Keratinocyte (primary cell): ENCODE data around the gene FBXO9.

ENCODE experiments used
- EZH2 ChIP-seq: IDR thresholded peaks from one replicate; pipeline ENCODE4 v1.6.1; 2012; ENCODE audit warnings: inconsistent platforms, mild to moderate bottlenecking, low read length, moderate library complexity
- TF ChIP-seq, protein P1 (sequence below), 3 experiments: IDR thresholded peaks in 1 of 3; conservative IDR thresholded peaks in 1 of 3; optimal IDR thresholded peaks in 1 of 3; 2 replicates in 2 of 3; 3 replicates in 1 of 3; pipeline versions ENCODE3 to v1.5.1; 2011; ENCODE audit warnings: low read length in 3 of 3, mild to moderate bottlenecking in 3 of 3, moderate library complexity in 2 of 3, control low read depth in 1 of 3, inconsistent platforms in 1 of 3; ENCODE audit not compliant: insufficient read depth in 2 of 3; ENCODE audit errors: extremely low read depth in 1 of 3

DNA sequence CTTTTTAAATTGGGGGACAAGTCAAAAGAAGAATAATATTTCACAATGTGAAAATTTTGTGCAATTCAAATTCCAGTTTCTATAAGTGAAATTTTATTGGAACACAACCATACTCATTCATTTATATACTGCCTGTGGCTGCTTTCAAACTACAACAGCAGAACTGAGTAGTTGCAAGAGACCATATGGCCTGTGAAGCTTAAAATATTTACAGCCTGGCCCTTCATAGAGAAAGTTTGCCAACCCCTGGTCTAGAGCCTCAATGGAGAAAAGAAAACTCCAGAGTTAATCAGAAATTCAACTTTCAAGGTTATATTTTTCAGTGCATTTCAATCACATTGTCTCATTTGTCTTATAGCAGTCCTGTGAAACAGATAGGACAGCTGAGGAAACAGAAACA is 26.6 kb upstream of the FBXO9 start:
- TF ChIP-seq, protein P1, sequence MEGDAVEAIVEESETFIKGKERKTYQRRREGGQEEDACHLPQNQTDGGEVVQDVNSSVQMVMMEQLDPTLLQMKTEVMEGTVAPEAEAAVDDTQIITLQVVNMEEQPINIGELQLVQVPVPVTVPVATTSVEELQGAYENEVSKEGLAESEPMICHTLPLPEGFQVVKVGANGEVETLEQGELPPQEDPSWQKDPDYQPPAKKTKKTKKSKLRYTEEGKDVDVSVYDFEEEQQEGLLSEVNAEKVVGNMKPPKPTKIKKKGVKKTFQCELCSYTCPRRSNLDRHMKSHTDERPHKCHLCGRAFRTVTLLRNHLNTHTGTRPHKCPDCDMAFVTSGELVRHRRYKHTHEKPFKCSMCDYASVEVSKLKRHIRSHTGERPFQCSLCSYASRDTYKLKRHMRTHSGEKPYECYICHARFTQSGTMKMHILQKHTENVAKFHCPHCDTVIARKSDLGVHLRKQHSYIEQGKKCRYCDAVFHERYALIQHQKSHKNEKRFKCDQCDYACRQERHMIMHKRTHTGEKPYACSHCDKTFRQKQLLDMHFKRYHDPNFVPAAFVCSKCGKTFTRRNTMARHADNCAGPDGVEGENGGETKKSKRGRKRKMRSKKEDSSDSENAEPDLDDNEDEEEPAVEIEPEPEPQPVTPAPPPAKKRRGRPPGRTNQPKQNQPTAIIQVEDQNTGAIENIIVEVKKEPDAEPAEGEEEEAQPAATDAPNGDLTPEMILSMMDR (optimal IDR thresholded peaks at IDR 0.05 in 1 of 3, IDR thresholded peaks at IDR 0.05 in 1 of 3, conservative IDR thresholded peaks at IDR 0.05 in 1 of 3; ENCODE audit: extremely low read depth in 1 of 3, insufficient read depth in 2 of 3, low read length in 3 of 3) = no peak
- no peak for TF ChIP-seq EZH2
